IPS-NIHi11 (cell line): ENCODE data around the gene RIN3.

Source experiments
- DNase-seq: peaks from one replicate; pipeline ENCODE4 v3.0.0; 2012; ENCODE audit warnings: mixed read lengths, low spot score

RIN3 gene

DNA sequence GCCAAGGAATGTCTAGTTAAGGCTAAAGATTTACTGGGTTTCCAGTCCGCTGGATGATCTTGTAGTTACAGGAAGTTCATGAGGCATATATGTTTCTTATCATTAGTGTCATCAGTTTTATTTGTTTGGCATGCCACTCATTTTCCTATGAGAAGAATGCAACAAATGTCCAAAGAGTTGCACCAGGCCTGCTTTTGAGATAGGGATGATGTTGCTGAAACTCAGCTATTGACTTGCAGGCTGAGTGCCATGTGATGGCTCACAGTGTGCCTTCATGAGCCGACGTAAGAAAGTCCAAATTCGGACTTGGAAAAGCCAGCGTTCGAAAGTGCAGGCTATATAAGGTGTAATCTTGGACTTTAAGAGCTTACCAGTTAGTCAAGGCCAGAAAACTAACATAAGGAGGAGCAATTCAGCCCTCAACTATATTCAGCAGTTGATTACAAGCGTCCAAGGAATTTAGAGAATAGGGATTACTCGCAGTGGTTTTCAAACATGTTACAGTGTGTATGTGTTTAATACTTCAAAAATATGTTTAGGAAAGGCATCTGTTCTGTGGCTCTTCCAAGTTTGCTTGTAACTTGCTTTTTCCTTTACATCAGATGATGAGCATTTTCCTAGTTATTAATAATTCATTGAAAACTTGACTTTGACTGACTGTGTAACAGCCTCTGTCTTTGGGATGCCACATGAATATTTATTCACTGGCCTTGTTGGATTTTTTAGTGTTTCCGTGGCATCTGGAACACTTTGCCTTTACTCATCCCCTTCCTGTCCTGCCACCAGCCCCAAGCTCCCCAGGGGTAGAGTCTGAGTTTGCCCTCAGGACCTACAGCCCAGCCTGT is 133.6 kb downstream of the RIN3 start:
- no peak for DNase-seq

DNA sequence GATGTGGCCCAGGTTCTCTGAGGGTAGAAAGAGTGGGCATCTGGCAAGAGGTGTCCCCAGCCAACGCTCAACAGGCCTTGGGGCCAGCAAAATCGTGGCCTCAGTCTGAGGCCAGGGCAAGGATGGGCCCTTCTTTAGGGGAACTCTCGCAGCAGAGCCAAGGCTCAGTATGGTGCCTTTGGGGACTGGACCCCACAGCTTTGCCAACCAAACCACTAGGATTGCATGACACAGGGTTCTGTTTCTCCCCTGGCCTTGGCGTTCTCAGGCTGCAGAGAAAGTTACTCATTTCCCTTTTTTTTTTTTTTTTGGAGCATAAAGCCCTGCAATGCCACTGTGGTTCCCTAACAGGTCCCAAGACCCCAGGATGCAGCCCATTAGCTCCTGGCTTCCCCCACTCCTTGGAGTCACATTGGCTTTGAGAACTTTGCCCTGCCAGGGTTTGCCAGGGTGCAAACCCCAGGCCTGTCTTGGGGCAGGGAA is 134.3 kb downstream of the RIN3 start:
- DNase-seq, result no peak

DNA sequence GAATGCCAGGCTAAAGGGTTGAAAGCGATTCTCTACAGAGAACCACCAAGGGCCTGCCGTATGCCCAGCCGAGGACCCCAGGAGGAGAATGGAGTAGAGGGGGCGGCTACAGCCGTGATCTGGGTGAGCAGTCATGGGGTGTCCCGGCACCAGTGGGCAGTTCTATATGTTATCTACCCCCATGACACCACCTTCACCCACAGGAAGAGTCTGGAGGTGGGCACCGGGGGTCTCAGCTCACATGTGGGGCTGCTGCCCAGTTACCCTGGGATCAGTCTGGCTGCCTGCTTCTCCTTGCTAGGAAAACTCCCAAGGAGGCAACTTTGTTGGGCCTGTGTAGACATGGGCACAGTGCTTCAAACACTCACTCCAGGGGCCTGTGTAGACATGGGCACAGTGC is 135.5 kb downstream of the RIN3 start:
- no peak for DNase-seq

DNA sequence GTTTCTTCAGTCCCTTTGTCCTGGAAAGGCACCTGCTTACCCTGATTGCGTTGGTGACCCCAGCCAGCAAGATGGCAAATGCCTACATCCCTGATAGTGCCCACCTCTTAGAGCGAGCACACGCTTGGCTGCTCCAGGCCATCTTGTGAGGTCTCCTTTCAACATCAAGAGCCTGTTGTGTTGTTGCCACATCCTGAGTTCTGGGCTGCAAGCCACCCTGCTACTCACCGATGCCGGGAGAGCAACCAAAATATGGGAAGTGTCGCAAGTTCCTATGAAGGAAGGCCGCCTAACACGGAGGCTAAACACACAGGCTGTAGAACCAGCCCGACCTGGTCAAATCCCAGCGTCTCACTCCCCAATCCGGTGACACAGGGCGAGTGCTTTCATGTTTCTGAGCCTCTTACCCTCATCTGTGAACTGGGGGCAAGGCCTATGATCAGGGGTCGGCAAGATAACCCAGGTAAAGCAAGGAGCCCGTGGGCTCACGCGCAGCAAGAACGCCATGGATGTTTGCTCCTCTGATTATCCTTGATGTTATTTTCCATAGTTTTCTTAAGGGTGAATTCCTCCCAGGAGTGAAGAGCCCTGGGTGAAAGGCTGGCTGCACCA is 136.5 kb downstream of the RIN3 start:
- DNase-seq, result no peak

DNA sequence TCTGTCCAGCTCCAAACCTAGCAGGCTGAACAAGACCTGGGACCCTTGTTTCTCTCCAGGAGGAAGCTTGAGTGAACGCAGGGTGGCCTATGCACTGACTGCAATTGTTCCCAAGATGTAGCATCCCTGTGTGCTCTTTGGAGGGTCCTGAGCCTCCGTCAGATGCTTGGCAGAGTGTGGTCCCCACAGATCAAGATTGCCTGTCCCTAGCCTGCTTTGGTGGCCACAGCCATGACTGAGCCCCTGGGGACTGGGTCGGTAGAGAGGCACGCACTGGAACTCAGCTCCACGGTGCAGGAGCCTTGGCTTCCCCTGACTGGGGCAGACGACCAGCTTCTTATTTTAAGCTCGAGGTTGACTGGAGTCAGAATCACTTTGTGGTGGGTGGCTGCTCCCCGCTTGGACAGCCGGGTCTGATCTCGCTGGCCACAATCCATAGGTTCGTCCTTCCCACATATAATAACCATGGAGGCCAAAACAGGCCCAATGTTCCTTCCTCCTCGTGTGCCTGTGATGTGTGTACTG is 137.1 kb downstream of the RIN3 start:
- DNase-seq, result no peak

DNA sequence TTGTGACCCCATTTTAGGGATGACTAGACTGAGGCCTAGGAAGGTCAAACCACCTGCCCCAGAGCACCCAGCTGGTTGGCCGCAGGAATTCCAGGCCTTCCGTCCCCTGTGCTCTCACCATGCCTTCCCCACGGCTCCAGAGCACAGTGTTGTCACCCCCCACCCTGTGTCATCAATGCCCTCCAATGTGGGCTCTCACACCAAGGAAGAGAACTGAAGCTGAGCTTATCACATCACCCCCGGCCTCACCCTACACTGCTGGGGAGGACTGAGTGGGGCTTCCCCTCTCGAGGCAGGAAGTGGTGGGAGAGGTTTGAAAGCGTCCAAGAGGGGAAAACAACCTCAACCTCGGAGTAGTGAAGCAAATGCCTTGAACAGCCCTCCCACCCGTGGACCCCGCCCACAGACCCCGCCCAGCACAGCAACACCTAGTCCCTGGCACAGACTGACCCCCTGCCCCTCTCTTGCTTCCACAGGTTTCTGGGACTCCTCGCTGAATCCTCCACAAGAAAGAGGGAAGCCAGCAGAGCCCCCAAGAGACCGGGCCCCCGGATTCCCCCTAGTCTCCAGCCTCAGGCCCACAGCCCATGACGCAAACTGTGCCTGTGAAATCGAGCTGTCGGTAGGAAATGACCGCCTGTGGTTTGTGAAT is 137.7 kb downstream of the RIN3 start:
- DNase-seq, result no peak

DNA sequence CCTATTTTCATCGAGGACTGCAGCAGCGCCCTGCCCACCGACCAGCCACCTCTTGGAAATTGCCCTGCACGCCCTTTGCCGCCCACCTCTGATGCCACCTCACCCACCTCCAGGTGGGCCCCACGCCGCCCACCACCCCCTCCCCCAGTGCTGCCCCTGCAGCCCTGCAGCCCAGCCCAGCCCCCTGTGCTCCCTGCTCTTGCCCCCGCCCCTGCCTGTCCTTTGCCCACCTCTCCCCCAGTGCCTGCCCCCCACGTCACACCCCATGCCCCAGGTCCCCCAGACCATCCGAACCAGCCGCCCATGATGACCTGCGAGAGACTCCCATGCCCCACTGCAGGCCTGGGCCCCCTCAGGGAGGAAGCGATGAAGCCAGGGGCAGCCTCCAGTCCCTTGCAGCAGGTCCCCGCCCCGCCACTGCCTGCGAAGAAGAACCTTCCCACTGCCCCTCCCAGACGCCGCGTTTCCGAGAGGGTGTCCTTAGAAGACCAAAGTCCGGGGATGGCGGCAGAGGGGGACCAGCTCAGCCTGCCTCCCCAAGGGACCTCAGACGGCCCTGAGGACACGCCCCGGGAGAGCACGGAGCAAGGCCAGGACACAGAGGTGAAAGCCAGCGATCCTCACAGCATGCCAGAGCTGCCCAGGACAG is 138.3 kb downstream of the RIN3 start:
- no peak for DNase-seq

DNA sequence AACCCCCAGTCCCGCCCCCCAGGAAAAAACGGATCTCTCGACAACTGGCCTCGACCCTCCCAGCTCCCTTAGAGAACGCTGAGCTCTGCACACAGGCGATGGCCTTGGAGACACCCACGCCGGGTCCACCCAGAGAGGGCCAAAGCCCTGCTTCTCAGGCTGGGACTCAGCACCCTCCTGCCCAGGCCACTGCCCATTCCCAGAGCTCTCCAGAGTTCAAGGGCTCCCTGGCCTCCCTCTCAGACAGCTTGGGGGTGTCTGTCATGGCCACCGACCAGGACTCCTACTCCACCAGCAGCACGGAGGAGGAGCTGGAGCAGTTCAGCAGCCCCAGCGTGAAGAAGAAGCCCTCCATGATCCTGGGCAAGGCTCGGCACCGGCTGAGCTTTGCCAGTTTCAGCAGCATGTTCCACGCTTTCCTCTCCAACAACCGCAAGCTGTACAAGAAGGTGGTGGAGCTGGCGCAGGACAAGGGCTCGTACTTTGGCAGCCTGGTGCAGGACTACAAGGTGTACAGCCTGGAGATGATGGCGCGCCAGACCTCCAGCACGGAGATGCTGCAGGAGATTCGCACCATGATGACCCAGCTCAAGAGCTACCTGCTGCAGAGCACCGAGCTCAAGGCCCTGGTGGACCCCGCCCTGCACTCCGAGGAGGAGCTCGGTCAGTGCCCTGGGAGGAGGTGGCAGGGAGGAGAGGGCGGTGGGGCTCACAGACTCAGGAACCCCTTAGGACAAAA is 139.0 kb downstream of the RIN3 start:
- DNase-seq, result no peak

DNA sequence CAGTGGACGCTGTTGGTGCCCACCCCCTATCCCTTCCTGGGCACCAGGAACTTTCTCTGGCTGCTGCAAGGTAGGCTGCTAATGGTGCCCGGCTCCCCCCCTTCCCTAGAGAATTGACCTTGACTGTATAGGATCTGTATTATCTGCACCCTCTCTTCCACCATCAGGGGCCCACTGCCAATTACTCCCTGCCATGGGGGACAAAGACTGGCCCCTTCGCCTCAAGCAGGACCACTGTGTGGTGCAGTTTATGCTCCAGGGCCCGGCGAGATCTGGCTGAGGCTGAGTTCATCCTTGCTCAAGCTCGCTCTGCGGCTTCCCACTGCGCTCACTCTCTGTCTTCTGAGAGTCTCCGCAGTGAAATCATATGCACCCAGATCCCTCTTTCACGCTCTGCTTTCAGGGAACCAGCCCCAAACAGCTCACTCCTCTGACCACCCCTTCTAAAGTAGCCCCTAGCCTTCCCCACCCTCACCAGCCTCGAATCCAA is 139.6 kb downstream of the RIN3 start:
- no peak for DNase-seq

DNA sequence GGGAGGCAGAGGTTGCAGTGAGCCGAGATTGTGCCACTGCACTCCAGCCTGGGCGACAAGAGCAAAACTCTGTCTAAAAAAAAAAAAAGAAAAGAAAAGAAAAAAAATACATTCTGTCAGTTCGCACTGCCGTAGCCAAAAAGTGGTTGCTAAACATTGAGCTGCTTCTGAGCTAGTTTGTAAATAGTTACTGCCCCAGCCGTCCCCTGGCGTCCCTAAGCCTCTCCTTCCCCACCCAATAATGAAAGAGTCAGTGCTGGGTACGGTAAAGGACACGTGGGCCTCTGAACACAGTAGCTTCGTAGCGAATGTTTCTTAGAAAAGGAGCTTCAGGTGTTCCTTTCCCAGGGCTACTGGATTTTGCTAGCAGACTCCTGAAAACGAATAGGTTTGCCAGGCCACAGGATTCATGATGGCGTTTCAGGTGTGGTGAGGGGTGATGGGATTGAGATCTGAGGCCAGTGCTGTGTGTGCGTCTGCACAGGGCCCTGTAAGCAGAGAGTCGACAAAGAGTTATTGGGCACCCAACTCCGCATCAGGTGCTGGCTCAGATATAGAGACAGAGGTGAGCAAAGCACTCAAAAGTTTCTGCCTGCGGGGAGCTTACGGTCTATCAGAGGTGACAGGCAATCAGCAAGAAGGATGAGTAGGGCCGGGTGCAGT is 140.8 kb downstream of the RIN3 start:
- DNase-seq, result no peak

DNA sequence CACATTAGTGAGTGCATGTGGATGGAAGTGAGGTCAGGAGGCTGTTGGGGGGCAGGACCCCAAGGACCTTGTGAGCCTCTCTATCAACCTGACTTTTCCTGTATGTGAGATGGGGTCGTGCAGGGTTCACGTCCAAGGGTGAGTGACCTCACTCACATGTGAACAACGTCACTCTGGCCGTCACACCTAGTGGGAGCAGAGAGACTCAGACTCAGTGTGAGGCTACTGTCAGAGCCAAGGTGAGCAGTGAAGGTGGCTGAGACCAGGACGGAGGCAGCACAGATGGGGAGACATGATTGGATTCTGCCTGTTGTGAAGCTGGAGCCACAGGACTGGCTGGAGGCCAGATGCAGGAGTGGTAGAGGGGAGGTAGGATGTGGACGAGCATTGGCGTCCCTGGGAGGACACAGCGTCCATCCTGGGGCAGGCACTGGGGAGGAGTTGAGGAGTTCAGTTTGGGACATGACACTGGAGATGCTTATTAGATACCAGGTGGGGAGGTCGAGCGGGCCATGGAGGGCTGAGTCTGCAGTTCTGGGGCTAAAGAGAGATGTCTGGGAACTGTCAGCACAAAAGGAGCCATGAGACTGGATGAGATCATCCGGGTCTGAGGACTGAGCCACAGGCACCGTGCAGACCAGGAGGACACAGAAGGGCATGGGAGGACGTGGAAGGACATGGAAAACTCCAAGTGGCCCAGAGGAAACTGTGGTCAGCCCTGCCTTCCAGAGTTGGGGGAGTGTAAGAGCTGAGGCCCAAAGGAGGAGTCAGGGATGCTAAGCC is 142.0 kb downstream of the RIN3 start:
- DNase-seq, result no peak

DNA sequence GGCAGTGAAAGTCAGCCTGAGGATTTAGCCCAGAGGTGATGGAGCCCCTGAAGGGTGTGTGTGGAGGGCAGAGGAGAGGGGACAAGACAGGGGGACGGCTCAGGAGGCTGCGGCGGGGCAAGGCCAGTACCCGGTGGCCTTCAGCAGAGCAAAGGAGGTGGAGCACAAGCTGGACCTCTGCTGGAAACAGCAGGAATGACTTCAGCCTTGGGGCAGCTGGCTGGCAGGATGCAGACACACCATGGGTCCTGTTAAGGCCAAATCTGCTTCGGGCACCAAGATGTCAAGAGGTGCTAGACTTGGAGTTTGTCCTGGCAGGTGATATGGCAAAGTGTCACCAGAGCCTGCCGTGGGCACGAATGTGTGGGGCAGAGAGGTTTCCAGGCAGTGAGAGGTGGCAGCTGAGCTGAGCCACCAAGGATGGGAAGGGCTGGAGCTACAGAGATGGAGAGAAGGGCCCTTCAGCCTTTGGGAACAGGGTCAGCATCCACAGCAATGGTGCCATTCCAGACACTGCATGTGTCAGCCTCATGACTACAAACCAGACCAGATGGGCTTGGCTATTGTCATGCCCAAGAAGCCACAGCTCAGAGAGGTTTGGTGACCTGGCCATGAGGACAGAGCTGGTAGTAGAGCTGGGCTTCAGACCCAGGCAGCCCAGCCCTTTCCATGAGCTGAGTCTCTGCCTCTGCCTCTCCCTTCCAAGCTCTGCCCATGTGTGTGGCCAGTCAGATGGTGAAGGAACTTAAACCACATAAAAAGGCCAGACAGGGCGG is 142.9 kb downstream of the RIN3 start:
- DNase-seq, result peak; percentile 40

DNA sequence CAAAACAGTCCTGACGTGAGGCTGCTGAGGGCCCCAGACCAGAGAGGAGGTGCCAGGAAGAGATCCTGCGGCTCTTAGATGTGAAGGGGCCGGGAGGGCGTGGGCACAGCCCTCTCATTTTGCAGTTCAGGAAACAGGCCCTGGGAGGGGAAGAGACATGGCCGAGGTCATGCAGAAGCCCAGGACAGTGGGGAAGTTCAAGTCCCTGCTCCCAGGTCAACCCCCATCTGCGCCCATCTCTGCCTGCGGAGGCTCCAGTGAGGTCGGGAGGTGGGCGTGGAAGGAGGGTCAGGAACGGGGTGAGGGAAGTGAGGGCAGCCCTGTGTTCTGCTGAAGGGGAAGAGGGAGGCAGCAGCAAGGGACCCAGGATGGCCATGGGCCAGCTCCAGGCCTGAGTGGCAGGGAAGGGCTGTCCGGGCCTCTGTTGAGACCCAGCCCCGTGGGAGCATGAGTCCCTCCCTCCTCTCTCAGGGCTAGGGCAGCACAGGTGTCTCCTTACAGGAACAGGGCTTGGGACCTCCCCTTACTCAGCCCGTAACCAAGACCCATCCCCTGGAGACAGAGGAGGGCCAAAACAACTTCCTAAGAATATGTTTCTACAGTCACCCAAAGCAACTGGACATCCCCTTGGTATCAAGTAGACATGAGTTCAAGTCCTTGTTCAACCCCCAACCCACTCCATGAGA is 144.0 kb downstream of the RIN3 start:
- DNase-seq, result no peak

DNA sequence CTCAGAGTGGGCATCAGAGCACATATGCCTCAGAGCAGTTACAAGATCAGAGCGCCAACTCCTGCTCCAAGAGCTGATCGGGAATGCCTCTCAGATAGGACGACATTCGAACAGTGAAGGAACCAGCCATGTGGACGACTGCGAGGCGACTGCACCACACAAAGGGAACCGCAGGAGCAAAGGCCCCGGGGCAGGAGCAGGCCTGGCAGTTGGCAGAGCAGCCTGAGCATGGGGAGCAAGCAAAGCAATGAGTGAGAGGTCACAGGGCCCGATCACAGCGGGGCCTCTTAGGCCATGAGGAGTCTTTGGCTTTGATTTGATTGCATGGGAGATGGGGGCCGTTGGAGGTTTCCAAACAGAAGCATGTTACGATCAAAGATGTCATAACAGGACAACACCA is 144.6 kb downstream of the RIN3 start:
- DNase-seq, result no peak

DNA sequence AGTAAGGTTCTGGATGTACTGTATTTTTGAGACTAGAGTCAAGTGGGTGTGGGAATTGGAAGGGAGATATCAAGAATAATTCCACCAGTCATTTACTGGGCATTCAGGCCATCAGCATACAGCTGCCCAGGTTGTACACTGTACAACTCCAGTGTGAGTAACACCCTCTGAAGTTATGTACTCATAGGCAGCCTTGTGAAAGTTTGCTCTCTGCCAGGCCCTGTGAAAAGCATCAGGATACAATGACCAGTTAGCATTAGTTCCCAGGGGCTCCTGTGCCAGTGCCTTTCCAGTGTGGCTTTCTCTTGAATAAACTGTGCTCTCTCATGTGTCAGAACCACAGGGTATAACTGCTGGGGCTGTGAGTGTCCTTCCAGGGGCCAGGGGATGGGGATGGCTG is 145.1 kb downstream of the RIN3 start:
- no peak for DNase-seq

DNA sequence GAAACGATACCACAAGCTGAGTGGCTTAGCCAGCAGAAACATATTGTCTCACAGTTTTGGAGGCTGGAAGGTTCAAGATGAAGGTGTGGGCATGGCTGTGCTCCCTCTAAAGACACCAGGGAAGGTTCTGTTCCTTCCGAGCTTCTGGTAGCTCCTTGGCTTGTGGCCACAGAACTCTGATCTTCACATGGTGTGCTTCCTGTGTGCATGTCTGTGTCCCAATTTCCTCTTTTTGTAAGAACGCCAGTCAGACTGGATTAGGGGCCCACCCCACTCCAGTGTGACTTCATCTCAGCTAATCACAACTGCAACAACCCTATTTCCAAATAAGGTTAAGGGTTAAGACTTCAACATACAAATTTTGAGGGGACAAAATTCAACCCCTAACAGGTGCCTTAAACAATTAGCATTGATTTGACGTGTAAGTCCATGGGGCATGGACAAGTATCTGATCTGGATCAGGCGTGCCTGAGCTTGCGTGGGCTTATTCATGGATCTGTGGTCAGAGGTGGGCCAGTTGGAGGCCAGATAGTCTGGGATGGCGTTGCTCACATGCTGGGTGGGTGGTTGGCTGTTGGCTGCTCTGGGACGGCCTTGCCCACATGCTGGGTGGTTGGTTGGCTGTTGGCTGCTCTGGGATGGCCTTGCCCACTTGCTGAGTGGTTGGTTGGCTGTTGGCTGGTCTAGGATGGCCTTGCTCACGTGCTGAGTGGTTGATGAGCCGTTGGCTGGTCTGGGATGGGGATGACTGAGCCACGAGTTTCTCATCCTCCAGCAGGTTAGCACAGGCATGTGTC is 146.4 kb downstream of the RIN3 start:
- DNase-seq, result no peak

DNA sequence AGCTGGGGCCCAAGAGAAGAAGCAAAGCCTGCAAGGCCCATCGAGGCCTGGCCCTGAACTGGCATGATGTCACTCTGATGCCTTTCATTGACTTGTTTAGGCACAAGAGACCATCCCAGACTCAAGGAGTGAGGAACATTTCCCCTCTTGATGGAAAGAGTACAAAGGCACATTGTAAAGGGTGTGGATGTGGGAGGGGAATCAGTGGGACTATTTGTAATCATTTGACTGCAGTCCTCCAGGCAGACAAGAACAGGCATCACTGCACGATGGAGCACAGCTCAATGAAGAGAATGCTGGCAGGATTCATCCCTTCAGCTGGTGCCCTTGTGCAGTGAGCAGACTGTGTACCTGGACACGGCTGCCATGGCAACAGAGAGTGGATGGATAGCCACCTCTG is 147.0 kb downstream of the RIN3 start:
- DNase-seq, result no peak

DNA sequence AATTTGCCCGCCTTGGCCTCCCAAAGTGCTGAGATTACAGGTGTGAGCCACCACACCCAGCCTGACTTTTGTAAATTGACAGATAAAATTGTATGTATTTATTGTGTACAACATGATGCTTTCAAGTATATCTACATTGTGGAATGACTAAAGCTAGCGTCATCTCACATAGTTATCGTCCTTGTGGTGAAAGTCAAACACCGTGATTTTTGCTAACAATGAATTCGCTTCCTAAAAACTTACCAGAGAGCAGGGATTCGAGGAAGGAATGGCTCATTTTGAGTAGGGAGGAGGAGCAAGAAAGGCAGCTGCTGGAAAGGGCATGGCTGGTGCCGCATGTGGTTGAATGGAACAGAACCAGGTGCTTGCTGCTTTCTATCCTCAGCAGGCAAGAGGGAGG is 149.5 kb downstream of the RIN3 start:
- DNase-seq, result no peak
